Urinary bladder (tissue), 4 donors: ENCODE measurements around the gene OXA1L. TPM values are rescaled to one million over a fixed set of nuclear protein-coding genes. Genes with fewer than 3 reads are reported as not detected.
"Not testable (repeated sequence)": the region's sequence is repeated elsewhere in the genome, so short reads cannot be mapped to it uniquely, and the experiment has no call there.

Experiments used
- DNase-seq: peaks from one replicate; pipeline ENCODE4 v3.0.0-alpha.2; 2015; ENCODE audit errors: extremely low spot score
- H3K27ac ChIP-seq: one replicate; pipeline ENCODE4 v1.5.1; 2013; ENCODE audit warnings: low read depth, mild to moderate bottlenecking, moderate library complexity
- H3K36me3 ChIP-seq: one replicate; pipeline ENCODE4 v1.6.1; 2013; ENCODE audit warnings: mild to moderate bottlenecking, moderate library complexity; ENCODE audit not compliant: insufficient read depth
- H3K4me1 ChIP-seq: one replicate; pipeline ENCODE4 v1.6.1; 2013; ENCODE audit warnings: mild to moderate bottlenecking, moderate library complexity; ENCODE audit not compliant: insufficient read depth
- H3K4me3 ChIP-seq: one replicate; pipeline ENCODE4 v1.5.1; 2013; ENCODE audit warnings: low read depth, low read length
- WGBS: extraction: QIAGEN DNeasy Blood & Tissue Kit; methylation state at CpG from one replicate; pipeline ENCODE4 v1.1.7; 2013; 5-methylcytosine and 5-hydroxymethylcytosine counted together
- polyA plus RNA-seq: library from polyadenylated mRNA; stranded (reverse); fragments of 200-250 nt; gene quantifications from one replicate; pipeline ENCODE4 v1.2.3, GENCODE V29; 2013
- total RNA-seq: library from RNA; depleted of rRNA; stranded (reverse); fragments of >200 nt; gene quantifications from one replicate; pipeline ENCODE4 v1.2.3, GENCODE V29; 2014
- donor health status: healthy with polysubstance abuse.
- donor health status: healthy.

Gene OXA1L
- total and polyA plus RNA-seq, 2 donors: 74.1 to 112 TPM

DNA sequence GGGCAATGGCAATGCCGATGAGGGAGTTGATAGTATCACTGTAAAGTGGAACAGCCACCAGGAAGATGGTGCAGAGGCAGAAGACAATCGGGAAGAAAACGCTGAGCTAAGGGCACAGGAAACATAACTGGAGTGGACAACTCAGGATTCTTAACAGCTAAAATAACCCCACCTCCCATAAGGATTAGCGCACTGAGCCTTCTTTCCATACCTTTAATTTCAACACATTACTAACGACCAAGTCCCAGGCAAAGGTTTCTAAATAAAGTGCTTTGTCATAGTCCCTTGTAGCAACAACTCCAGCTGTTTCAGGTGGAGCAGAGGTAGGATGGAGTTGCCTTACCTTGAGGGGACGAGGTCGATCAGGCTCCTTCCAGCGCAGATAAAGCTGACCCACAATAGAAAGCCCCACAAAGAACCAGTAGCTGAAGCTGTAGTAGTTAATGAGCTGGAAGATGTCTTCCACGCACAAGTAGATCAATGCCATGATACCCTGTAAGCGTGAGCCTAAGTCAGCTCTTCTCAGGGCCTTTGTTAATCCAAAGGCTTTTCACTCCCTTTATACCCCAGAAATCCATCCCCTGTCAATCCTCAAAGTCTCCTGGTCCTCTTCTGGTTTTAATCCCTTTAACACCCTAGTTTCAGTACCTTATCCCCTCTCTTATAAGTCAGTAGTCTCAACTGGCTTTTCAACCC lies 7.7 kb downstream of the OXA1L start:
- no peak overlapping the region for H3K4me3 ChIP-seq
- no peaks in the 10 kb centered on the region for H3K4me1 ChIP-seq
- 90% methylated on average over 10 of the region's 10 CpGs for WGBS
- peaks cover 4% of the 10 kb centered on the region for H3K36me3 ChIP-seq
- no peak overlapping the region for H3K27ac ChIP-seq
- no peak for DNase-seq

DNA sequence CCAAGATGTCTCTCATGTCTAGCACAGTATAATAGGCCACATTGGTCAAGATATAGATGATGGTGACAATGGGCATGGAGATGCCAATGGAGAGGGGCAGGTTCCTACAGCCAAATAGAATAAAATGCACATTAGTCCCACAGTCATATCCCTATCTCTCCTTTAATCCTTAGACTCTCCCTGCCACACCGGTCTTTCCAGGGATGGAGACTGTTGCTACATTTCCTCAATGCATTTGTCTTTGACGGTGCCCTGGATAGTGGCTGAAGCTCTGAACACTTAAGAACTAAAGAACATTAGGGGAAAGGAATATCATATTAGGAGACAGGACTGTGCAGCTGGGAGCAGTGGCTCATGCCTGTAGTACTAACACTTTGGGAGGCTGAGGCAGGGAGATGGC lies 9.7 kb downstream of the OXA1L start:
- no peak for DNase-seq
- Histone ChIP-seq H3K4me1 (no peaks in the 10 kb centered on the region), H3K27ac (no peak overlapping the region), H3K4me3 (no peak overlapping the region), H3K36me3 (no peaks in the 10 kb centered on the region)
- 94% methylated on average over 2 of the region's 2 CpGs for WGBS

DNA sequence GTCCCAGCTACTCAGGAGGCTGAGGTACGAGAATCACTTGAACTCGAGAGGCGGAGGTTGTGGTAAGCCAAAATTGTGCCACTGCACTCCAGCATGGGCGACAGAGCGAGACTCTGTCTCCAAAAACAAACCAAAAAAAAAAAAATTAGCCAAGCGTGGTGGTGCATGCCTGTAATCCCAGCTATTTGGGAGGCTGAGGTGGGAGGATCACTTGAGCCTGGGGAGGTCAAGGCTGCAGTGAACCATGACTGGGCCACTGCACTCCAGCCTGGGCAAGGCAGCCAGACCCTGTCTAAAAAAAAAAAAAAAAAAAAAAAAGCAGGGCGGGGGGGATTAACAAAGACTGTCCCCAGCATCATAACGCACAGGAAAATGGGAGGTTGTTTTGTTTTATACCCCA lies 10.4 kb downstream of the OXA1L start:
- not testable (repeated sequence) for H3K27ac ChIP-seq, H3K36me3 ChIP-seq, DNase-seq, H3K4me3 ChIP-seq, H3K4me1 ChIP-seq
- 93% methylated on average over 8 of the region's 8 CpGs for WGBS

DNA sequence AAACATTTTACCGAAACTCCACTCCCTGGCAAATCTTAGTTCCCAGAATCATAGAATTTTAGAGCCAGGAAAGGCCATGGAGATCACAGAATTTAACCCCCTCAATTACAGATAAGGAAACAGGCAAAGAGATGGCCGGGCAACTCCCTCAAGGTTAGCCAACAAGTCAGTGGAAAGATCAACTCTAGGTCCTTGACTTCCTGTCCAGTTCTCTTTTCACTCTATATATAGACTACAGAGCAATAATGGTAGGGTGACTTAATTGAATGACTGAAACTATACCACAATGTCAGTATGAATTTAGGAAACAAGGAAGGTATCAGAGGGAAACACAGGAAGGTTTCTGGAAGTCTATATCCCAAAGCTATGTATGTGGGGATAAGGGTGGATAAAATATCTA lies 11.6 kb downstream of the OXA1L start:
- Histone ChIP-seq H3K27ac (no peak overlapping the region), H3K4me3 (no peak overlapping the region), H3K4me1 (no peaks in the 10 kb centered on the region), H3K36me3 (no peaks in the 10 kb centered on the region)
- DNase-seq: no peak
- WGBS: 89% methylated on average over 2 of the region's 2 CpGs

DNA sequence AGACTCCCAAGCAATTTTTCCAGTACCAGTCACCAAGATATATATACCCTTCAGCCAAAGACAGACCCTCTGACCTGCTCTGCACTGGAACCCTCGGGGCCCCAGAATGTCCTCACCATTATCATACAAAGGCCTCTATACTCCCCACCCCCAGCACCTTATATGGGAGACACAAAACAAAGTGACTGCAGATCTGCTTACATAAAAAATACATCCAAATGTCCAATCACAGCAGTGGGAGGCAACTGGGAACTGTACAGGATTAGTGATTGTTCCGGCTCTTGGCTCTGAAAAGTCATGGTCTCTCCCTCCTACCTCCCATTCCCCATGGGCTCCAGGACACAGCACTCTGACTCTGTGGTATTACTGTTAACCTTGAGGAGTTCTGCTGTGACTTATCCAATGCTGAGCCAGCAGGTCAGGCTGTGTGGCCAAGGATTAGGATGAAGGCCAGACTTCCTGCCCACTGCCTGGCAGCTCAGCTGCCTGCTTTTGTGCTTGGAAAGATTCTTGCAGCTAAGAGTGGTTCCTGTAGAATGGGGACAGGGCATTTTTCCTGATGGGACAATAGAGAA lies 13.7 kb downstream of the OXA1L start:
- no peak overlapping the region for H3K4me3 ChIP-seq
- no peaks in the 10 kb centered on the region for H3K36me3 ChIP-seq
- no peak overlapping the region for H3K27ac ChIP-seq
- no peaks in the 10 kb centered on the region for H3K4me1 ChIP-seq
- DNase-seq: no peak
- WGBS: 42% methylated on average over 2 of the region's 2 CpGs

DNA sequence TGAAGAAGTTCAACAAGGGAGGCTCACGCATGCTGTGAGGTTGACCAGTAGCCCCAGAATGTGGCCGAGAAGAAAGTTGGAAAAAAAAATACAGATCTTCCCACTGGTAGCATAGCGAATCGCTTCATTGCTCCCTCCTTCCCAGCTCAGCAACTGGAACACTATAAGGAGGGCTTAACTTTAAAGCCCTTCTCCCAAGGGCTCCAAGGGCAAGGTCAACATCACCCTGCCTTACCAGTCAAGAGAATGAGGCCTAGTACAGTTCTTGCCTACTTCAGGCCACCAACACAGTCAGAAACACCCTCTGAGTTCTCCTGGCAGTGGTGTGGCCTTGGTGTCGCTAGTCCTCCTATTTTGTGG lies 14.4 kb downstream of the OXA1L start:
- no peak for DNase-seq
- WGBS: 85% methylated on average over 5 of the region's 5 CpGs
- Histone ChIP-seq H3K4me3 (no peak overlapping the region), H3K36me3 (no peaks in the 10 kb centered on the region), H3K27ac (no peak overlapping the region), H3K4me1 (no peaks in the 10 kb centered on the region)

DNA sequence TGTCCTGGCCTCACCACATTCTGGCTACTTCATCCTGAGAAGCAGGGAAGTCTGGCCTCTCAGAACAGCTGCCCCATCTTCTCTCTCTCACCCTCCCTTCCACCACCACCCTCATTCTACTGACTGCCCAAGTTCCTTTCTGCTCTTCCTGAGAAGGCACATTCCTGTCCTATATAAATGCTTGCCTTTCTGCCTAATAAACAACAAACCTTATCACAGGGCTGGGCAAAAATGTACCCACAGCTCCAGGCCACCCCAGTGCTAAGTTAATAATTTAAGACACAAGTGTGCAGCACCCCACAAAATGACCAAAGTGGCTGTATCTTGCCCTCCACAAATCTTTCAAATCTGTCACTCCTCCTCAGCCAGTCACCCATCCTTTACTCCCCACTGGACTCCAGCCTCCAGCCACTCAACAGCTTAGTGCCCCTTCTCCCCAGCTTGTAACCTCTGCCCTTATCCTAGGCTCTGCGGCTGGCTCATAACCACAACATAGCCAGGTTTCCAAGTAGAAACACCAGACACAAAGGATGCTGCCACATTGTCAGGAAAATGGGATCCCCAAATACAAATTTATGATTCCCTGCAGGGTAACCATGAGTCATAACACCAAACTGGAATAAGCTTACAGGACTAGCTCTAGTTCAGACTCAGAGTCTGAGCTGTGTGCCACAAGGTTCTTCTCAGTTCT lies 15.0 kb downstream of the OXA1L start:
- Histone ChIP-seq H3K4me1 (no peaks in the 10 kb centered on the region), H3K27ac (no peak overlapping the region), H3K4me3 (no peak overlapping the region), H3K36me3 (no peaks in the 10 kb centered on the region)
- DNase-seq: no peak
- WGBS: 0% methylated on average over 1 of the region's 1 CpG

DNA sequence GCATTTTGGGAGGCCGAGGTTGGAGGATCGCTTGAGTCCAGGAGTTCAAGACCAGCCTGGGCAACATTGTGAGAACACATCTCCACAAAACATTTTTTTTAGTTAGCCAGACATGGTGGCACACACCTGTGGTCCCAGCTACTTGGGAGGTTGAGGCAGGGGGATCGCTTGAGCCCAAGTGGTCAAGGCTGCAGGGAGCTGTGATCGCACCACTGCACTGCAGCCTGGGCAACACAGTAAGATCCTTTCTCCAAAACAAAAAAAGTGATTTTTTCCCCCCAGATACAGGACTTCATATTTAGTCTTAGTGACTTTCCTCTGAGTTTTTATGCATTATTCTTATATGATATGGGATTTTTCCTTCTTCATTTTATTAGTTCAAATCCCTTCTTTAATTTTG lies 20.2 kb downstream of the OXA1L start:
- H3K27ac ChIP-seq: no peak overlapping the region
- H3K36me3 ChIP-seq: no peaks in the 10 kb centered on the region
- H3K4me1 ChIP-seq: no peaks in the 10 kb centered on the region
- no peak for DNase-seq
- no peak overlapping the region for H3K4me3 ChIP-seq
- WGBS: 94% methylated on average over 4 of the region's 4 CpGs

DNA sequence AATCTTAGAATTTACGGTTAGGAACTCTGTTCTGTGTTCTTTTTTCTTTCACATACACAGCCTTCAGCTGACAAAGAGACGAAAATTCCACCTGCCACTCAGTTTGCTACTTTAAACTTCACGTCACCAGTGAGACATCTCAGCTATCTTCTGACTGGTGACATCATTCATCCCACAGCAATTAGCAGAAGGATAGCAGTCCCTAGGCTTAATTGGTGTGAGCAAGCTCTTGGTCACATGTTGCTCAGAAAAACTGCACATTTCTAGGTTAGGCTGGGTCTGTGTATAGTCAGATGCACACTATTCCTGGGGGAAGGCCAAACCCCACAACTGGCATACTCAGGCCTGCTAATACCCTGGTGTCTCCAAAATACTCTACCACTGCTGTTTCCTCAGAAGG lies 24.8 kb downstream of the OXA1L start:
- no peaks in the 10 kb centered on the region for H3K36me3 ChIP-seq
- WGBS: 24% methylated on average over 3 of the region's 3 CpGs
- DNase-seq: no peak
- H3K4me3 ChIP-seq: no peak overlapping the region
- H3K4me1 ChIP-seq: no peaks in the 10 kb centered on the region
- no peak overlapping the region for H3K27ac ChIP-seq

DNA sequence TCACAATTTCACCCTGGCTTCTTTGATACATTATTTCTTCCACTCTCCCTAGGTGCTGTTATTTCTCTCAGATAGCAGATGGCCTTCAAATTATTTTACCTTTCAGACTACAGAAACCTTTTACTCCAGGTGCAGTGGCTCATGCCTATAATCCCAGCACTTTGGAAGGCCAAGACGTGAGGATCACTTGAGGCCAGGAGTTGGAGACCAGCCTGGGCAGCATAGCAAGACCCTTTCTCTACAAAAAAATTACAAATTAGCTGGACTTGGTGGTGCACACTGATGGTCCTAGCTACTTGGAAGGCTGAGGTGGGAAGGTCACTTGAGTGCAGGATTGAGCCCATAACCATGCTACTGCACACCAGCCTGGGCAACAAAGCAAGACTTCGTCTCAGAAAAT lies 25.7 kb downstream of the OXA1L start:
- no peak overlapping the region for H3K4me3 ChIP-seq
- H3K4me1 ChIP-seq: no peaks in the 10 kb centered on the region
- H3K27ac ChIP-seq: no peak overlapping the region
- 95% methylated on average over 2 of the region's 2 CpGs for WGBS
- DNase-seq: no peak
- H3K36me3 ChIP-seq: no peaks in the 10 kb centered on the region

DNA sequence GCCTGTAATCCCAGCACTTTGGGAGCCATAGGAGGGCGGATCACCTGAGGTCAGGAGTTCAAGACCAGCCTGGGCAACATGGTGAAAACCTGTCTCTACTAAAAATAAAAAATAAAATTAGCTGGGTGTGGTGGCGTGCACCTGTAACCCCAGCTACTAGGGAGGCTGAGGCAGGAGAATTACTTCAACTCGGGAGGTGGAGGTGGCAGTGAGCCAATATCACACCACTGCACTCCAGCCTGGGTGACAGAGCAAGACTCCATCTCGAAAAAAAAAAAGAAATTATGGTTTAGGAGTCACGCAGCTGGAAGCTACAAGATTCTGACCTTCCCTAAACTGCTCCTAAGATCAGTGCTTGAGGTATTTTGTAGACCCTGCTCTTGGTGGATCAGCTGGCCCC lies 27.1 kb downstream of the OXA1L start:
- not testable (repeated sequence) for DNase-seq, H3K36me3 ChIP-seq, H3K27ac ChIP-seq, H3K4me3 ChIP-seq, H3K4me1 ChIP-seq
- 89% methylated on average over 5 of the region's 5 CpGs for WGBS

DNA sequence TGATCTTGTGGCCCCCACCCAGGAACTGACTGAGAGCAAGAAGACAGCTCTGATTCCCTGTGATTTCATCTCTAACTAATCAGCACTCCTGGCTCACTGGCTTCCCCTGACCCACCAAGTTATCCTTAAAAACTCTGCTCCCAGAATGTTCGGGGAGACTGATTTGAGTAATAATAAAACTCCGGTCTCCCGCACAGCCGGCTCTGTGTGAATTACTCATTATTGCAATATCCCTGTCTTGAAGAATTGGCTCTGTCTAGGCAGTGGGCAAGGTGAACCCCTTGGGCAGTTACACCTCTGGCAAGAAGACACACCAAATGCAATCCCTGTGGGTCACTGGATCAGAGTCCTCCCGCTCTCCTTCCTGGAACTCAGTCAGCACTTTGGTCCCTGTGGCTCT lies 27.5 kb downstream of the OXA1L start:
- WGBS: 71% methylated on average over 5 of the region's 5 CpGs
- no peaks in the 10 kb centered on the region for H3K36me3 ChIP-seq
- no peak for DNase-seq
- no peak overlapping the region for H3K4me3 ChIP-seq
- no peak overlapping the region for H3K27ac ChIP-seq
- H3K4me1 ChIP-seq: no peaks in the 10 kb centered on the region

DNA sequence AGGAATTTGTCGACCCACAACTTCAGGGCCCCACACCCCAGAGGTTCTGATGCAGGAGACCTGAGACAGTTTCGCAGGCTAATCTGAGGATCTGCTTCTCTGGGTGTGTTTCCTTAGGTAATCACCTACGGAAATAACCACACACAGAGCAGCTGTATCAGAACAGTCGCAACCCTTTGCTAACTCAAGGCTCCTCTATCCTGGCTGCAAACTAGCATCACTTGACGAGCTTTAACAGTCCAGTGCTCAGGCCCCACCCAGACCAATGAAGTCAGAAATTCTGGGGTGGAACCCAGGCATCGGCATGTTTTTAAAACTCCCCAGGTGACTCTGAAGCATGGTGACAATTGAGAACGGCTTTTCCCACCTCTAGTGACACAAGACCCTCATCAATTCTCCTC lies 28.1 kb downstream of the OXA1L start:
- Histone ChIP-seq H3K4me1 (no peaks in the 10 kb centered on the region), H3K4me3 (no peak overlapping the region), H3K27ac (no peak overlapping the region), H3K36me3 (no peaks in the 10 kb centered on the region)
- 84% methylated on average over 7 of the region's 7 CpGs for WGBS
- DNase-seq: no peak

DNA sequence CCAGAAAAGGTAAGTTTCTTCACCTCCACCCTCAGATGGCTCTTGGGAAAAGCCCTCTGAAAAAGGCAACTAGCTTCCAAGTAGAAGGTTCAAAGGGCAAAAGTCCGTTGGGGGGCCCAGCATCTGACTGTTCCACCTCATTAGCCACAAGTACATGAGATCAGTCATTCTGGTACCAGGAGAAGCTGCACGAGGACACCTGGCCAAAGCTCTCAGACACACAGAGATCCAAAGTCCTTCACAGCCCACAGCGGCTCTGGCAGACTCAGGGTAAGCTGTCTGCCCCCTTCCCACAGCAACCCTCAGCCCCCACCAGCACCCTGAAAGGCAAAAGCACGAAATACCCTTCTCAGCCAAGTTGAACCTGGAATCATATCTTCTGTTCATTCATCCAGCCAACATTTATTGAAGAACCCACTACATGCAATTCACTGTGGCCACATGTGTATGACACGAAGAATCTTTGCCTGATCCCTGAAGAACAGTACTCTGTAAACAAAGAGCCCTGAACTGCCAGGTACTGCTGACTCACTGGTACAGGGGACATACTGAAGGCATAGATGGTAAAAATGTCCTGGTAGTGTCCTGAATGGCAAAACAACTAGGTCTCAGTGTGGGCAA lies 29.7 kb downstream of the OXA1L start:
- Histone ChIP-seq H3K4me3 (no peak overlapping the region), H3K27ac (no peak overlapping the region), H3K36me3 (no peaks in the 10 kb centered on the region), H3K4me1 (no peaks in the 10 kb centered on the region)
- 67% methylated on average over 5 of the region's 5 CpGs for WGBS
- DNase-seq: no peak
